Fibroblast of pulmonary artery (primary cell): Measurements from ENCODE around the gene SMG6.

ENCODE experiments used
- DNase-seq: peaks from one replicate; pipeline ENCODE4 v3.0.0-alpha.2; 2010; ENCODE audit warnings: low read depth
- H3K4me3 ChIP-seq: replicated peaks from 2 replicates; pipeline ENCODE4 v1.5.1; 2011; ENCODE audit warnings: low read depth, mild to moderate bottlenecking, control low read depth, low read length, moderate library complexity
- CTCF ChIP-seq: IDR thresholded peaks from 2 replicates; pipeline ENCODE4 v1.5.1; 2011; ENCODE audit warnings: mild to moderate bottlenecking, control low read depth, low read length, inconsistent platforms; ENCODE audit errors: missing control alignments

SMG6 gene

DNA sequence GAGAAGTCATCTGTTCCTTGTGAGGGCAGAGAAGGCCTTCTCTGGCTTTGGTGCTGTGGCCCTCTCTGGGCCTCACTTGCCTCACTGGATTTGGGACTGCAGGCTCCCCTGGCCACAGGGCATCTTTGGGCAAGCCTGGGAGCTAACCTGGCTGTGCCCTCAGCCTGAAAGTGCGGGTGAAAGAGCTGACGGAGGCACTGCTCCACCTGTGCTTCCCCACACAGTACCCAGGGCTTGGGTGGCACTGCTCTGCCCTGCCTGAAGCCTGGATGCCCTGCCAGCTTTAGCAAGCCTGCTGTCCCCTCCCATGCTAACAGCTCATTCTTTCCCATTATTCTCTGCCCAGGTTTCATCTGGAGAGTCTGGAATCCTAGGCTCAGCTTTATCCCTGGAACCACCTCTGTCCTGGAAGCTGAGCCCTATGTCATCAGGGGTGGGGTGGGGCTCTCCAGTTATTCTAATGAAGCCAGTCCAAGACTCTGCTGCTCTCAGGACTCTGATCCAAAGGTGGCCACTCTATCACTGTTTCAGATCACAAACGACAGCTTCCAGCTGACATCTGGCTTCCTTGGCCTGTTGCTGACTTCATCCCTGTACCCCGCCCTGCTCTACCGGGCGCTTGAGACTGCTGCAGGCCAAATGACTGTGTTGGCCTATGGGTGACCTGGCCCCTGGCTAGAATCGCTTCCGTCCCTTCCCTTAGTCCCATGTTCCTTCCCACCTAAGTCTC is 219.4 kb downstream of the SMG6 start:
- DNase-seq = peak; percentile 45

DNA sequence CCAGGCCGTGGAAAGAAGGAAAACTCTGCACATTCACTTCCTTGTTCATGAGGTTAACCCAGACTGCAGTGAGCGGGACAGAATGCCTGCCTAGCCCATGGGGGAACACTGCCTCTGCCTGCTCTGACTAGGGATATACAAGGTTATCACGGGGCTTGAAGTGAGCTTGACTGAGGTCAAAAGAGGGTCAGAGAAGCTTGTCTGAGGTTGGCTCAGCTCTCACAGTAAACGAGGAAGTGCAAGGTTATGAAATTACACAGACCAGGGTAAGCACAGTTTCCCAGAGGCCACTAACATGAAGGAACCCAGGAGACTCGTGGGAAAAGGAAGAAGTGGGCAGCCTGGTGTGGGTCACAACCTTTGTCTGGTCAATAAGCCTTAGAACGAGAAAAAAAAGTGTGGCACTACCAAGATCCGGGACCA is 220.0 kb downstream of the SMG6 start:
- no peak for DNase-seq
- no peak overlapping the region for H3K4me3 ChIP-seq
- TF ChIP-seq CTCF = no peak

More for the DNA sequence above, 219.4 kb downstream of the SMG6 start:
- H3K4me3 ChIP-seq = no peak overlapping the region
- no peak for TF ChIP-seq CTCF

DNA sequence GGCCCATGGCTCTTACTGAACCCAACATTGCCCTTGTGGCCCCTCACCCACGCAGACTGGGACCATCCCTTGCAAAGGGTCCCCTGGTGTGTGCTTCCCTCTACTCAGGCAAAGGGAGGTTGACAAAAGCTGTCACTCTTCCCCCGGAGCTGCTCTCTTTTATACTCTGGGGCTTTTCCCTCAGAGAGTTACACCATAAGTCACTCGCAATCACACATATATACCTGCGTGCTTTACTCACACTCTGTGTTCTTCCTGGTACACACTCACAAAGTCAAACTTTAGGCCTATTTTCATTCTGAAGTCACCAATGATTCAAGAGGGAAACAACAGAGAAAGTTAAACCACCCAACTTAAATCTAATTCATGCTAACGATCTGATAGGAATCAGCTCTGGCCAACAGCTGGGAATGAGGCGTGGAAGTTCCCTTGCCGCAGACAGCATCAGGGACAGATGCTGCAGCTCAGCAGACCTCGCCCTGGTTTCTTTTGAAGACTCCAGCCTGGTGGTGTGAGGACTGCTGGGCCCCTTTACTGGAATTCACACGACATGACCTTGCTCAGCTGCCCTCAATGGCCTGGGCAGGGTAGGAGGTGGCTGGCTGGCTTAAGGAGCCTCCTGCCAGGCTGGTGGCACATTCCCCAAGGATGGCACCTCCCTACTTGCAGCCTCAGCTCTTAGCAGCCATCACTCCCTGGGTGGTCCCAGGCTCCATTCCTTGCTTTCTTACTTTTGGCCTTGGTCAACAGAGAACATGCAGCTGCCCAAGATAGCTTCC is 221.4 kb downstream of the SMG6 start:
- no peak for TF ChIP-seq CTCF
- no peak for DNase-seq
- H3K4me3 ChIP-seq = no peak overlapping the region

DNA sequence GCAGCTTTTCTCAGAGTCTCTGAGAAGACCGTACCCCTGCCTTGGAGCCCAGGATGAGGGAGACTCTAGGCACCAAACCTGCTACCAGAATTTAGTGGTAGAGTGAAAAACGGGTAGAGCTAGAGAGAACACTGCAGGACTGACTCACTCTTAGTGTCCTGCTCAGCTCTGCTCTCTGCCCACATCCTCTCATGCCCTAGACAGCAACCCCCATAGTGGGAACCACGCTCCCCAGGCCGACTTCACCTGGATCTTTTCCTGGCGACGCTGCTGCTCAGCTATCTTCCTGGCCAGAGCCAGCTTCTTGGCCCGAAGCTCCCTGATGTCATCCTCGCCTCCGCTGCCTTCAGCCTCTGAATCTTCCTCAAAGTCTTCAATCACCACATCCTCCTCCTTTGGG is 222.0 kb downstream of the SMG6 start:
- no peak for TF ChIP-seq CTCF
- DNase-seq = peak; percentile 45
- H3K4me3 ChIP-seq = no peak overlapping the region

GRCh38 chr17:2077040-2077439 is 226.5 kb downstream of the SMG6 start:
- TF ChIP-seq CTCF = no peak
- no peak overlapping the region for H3K4me3 ChIP-seq
- DNase-seq = no peak

- no peak for DNase-seq
- TF ChIP-seq CTCF = no peak
- no peak overlapping the region for H3K4me3 ChIP-seq
Observed at GRCh38 chr17:2076087-2076984, 227.2 kb downstream of the SMG6 start.
